Tibial nerve (tissue), 4 donors: Measurements from ENCODE around the gene NCOA7. TPM values are rescaled to one million over a fixed set of nuclear protein-coding genes. Genes with fewer than 3 reads are reported as not detected.

Source experiments
- DNase-seq, 2 donors: peaks; one replicate each; pipeline ENCODE4 v3.0.0-alpha.2; 2019; ENCODE audit warnings: low spot score in 2 of 2
- H3K27ac ChIP-seq, 4 donors: fragments of 200-600 bp; sonication (generic) in 3 of 4; one replicate each; pipeline ENCODE4 v1.5.1; 2017 to 2019; ENCODE audit warnings: mild to moderate bottlenecking in 1 of 4
- H3K27me3 ChIP-seq, 2 donors: fragments of 200-600 bp; sonication (generic) in 1 of 2; one replicate each; pipeline versions ENCODE4 v1.5.1 to v1.6.0; 2017 to 2019
- H3K36me3 ChIP-seq, 3 donors: fragments of 200-600 bp; sonication (generic); one replicate each; pipeline ENCODE4 v1.5.1; 2018 to 2019
- H3K4me1 ChIP-seq, 4 donors: fragments of 200-600 bp; sonication (generic) in 3 of 4; one replicate each; pipeline ENCODE4 v1.5.1; 2017 to 2019
- H3K4me3 ChIP-seq, 4 donors: fragments of 200-600 bp; sonication (generic) in 3 of 4; one replicate each; pipeline ENCODE4 v1.5.1; 2017 to 2019; ENCODE audit warnings: mild to moderate bottlenecking in 1 of 4, moderate library complexity in 1 of 4
- H3K9me3 ChIP-seq, 4 donors: fragments of 200-600 bp; sonication (generic) in 3 of 4; one replicate each; pipeline ENCODE4 v1.5.1; 2017 to 2019
- EP300 ChIP-seq, 2 donors: sonication (generic); formaldehyde crosslinking; IDR thresholded peaks; one replicate each; pipeline ENCODE4 v1.6.1; 2017; ENCODE audit warnings: antibody characterized with exemption in 2 of 2, mild to moderate bottlenecking in 1 of 2
- POLR2A ChIP-seq, 2 donors: fragments of 450-650 bp; IDR thresholded peaks; one replicate each; pipeline ENCODE4 v1.6.1; 2017; ENCODE audit warnings: antibody characterized with exemption in 2 of 2, mild to moderate bottlenecking in 2 of 2, moderate library complexity in 2 of 2
- WGBS, 2 donors: methylation state at CpG; one replicate each; pipeline ENCODE4 v1.1.5; 2018; 5-methylcytosine and 5-hydroxymethylcytosine counted together
- total RNA-seq, 4 donors: library from RNA; depleted of rRNA; stranded (reverse); fragments of >200 nt; gene quantifications; one replicate each; pipeline ENCODE4 v1.1.0, GENCODE V29; 2016
- TF ChIP-seq, protein P1 (sequence below), 5 experiments: fragments of 200-600 bp in 3 of 5; fragments of 450-650 bp in 2 of 5; sonication (generic) in 3 of 5; IDR thresholded peaks; one replicate each; pipeline ENCODE4 v1.5.1; 2016 to 2019; ENCODE audit warnings: antibody characterized with exemption in 5 of 5, mild to moderate bottlenecking in 3 of 5, moderate library complexity in 2 of 5

NCOA7 gene
- total RNA-seq, 4 donors from 2014 or later = 38.7 to 86.7 (median 59.7) TPM

DNA sequence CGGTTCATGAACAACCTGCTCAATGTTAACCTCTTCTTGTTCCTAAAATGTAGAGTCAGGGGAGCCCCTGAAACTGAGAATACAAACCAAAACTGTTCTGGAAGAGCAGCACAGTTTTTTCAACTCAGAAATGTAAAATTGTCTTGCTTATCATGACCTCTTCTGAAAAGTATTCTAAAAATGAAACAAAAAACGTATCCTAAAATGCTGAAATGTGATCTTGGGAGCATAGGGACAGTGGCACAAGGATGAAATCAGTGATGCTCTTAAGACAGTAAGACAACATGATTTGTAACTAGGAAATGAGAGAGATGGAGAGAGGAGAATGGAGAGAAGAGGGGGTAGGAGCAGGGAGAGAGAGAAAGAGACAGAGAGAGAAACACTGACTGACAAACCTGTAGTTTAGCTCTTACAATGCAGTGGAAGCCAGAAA, 27.5 kb downstream of the NCOA7 start:
- no peak overlapping the region for H3K4me3 ChIP-seq
- H3K9me3 ChIP-seq = no peaks in the 10 kb centered on the region
- H3K27ac ChIP-seq = peak overlapping the region; percentile 12 to 78 (median 64)

DNA sequence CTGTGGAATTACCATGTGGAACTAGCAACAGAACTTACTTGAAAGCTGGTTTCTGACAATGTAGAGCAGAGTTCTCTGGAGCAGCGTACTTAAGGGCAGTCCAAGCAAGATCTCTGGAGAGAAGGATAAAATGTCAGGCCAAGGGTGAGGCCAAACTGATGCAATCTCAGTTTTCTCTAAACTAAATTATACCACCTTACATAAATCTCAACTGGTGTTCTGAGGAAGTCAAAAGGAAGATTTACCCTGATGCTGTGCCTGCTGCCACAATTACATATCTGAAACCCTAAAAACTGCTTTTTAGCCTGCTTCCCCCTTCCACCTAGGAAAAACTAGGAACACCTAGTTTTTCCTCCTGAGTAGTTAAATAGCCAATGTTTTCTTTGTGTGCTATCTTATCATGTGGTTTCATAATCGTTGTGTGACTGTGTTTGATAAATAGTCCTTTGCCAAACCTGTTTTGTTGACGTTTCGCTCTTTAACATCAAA, 28.1 kb downstream of the NCOA7 start:
- WGBS, 2 donors = 55 to 59% methylated on average over 4 of the region's 4 CpGs
- H3K27ac ChIP-seq = peak overlapping the region; percentile 12 to 78 (median 64)
- peaks cover 0 to 73% (median 30%) of the 10 kb centered on the region in 4 donors for H3K4me1 ChIP-seq
- peaks cover 0 to 10% (median 0%) of the 10 kb centered on the region in 3 donors for H3K36me3 ChIP-seq
- TF ChIP-seq EP300 (IDR thresholded peaks at IDR 0.05) (peak in 1 of 2 donors; percentile 59), POLR2A (IDR thresholded peaks at IDR 0.05) (no peak)
- TF ChIP-seq, protein P1, sequence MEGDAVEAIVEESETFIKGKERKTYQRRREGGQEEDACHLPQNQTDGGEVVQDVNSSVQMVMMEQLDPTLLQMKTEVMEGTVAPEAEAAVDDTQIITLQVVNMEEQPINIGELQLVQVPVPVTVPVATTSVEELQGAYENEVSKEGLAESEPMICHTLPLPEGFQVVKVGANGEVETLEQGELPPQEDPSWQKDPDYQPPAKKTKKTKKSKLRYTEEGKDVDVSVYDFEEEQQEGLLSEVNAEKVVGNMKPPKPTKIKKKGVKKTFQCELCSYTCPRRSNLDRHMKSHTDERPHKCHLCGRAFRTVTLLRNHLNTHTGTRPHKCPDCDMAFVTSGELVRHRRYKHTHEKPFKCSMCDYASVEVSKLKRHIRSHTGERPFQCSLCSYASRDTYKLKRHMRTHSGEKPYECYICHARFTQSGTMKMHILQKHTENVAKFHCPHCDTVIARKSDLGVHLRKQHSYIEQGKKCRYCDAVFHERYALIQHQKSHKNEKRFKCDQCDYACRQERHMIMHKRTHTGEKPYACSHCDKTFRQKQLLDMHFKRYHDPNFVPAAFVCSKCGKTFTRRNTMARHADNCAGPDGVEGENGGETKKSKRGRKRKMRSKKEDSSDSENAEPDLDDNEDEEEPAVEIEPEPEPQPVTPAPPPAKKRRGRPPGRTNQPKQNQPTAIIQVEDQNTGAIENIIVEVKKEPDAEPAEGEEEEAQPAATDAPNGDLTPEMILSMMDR (IDR thresholded peaks at IDR 0.05) = no peak
- no peak for DNase-seq
- no peak overlapping the region for H3K4me3 ChIP-seq
- no peaks in the 10 kb centered on the region for H3K9me3 ChIP-seq
- no peaks in the 10 kb centered on the region for H3K27me3 ChIP-seq

More for the DNA sequence above, 27.5 kb downstream of the NCOA7 start:
- 37 to 49% methylated on average over 2 of the region's 2 CpGs for WGBS, 2 donors
- Histone ChIP-seq H3K4me1 (peaks cover 0 to 76% (median 30%) of the 10 kb centered on the region in 4 donors), H3K36me3 (peaks cover 0 to 10% (median 0%) of the 10 kb centered on the region in 3 donors), H3K27me3 (no peaks in the 10 kb centered on the region)
- TF ChIP-seq, protein P1 (IDR thresholded peaks at IDR 0.05) = no peak
- TF ChIP-seq POLR2A (IDR thresholded peaks at IDR 0.05) = no peak
- TF ChIP-seq EP300 (IDR thresholded peaks at IDR 0.05) = no peak
- DNase-seq = no peak

DNA sequence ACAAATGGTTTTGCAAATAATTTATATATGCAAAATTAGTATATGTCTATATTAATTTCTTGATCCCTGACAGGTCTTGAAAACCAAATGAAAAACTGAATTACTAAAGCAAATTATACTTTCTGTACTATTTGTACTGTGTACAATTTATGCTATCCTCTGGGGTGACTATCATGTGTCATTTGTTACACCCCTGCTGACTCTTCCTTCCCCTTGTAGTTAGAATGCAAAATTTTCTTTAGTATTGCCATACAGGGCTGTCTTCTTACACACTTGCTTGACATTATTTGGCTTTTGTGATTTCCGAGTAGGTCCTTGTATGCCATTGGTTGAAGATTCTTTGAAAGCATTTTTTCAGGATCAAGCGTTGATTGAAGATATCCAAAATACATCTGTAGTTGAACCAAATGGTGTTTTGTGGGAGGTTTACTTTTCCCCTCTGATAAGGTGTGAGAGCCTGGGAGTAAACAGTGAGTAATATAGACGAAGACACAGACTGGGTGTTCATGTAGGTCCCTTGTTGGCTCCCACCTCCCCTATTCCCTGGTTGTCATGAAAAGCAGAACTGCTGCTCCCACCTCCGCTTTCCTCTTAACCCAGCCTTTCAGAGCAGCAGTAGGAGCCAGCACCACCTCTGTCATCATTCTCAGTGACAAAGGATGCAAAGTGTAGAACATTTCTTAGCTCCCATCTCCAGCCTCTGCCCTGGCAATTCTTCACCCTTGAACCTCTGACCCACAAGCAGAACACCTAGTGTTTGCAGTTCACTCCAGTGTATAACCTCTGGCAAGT, 29.0 kb downstream of the NCOA7 start:
- H3K4me1 ChIP-seq = peaks cover 0 to 65% (median 24%) of the 10 kb centered on the region in 4 donors
- no peak for DNase-seq
- H3K27me3 ChIP-seq = no peaks in the 10 kb centered on the region
- no peak overlapping the region for H3K4me3 ChIP-seq
- H3K27ac ChIP-seq = no peak overlapping the region
- peaks cover 0 to 10% (median 0%) of the 10 kb centered on the region in 3 donors for H3K36me3 ChIP-seq
- 90 to 95% methylated on average over 4 of the region's 4 CpGs for WGBS, 2 donors
- no peaks in the 10 kb centered on the region for H3K9me3 ChIP-seq
- no peak for TF ChIP-seq EP300 (IDR thresholded peaks at IDR 0.05)
- TF ChIP-seq, protein P1 (IDR thresholded peaks at IDR 0.05) = no peak
- TF ChIP-seq POLR2A (IDR thresholded peaks at IDR 0.05) = no peak

DNA sequence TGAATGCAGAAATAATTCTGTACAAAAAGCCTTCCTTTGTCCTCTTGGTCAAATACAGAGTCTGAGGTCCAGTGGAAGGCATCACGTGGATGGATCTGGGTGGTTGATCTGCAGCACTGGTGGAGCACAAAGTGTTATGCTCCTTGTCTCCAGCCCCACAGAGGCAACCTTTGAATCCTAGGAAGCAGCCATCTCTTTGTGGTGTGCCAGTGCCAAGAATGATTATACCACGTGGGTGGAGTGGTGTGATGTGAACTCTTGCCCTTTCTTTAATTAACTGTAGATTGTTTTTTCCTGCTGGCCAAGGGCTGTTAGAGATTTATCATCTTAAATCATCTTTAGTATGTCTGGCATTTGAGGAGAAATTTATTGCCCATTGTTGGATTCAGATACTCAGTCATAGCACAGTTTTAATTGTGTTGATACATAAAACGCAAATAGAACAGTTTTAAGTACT, 31.1 kb downstream of the NCOA7 start:
- H3K9me3 ChIP-seq = no peaks in the 10 kb centered on the region
- 29 to 32% methylated on average over 3 of the region's 3 CpGs for WGBS, 2 donors
- DNase-seq = no peak
- H3K36me3 ChIP-seq = peaks cover 0 to 10% (median 0%) of the 10 kb centered on the region in 3 donors
- H3K4me3 ChIP-seq = no peak overlapping the region
- peaks cover 0 to 53% (median 15%) of the 10 kb centered on the region in 4 donors for H3K4me1 ChIP-seq
- H3K27ac ChIP-seq = no peak overlapping the region
- no peaks in the 10 kb centered on the region for H3K27me3 ChIP-seq
- peak in 1 of 2 donors; percentile 42 for TF ChIP-seq EP300 (IDR thresholded peaks at IDR 0.05)
- TF ChIP-seq, protein P1 (IDR thresholded peaks at IDR 0.05) = no peak

DNA sequence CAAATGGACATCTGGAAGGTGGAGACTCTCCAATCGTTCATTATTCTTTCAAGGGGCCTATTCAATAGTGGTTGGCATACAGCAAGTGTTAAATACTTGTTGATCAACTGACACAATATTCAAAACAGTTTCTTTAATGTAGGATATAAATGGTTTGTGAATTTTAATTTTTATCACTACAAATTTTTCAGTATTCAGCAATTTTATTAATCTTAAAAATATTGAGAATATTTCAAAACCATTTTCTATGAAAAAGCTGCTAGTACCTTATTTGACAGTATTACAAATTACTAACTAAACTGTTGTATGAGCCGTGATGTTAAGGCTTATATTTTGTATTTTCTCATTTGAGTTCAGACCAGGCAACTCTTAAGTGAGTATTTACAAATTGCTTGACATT, 32.4 kb downstream of the NCOA7 start:
- Histone ChIP-seq H3K4me1 (peaks cover 0 to 50% (median 10%) of the 10 kb centered on the region in 4 donors), H3K9me3 (no peaks in the 10 kb centered on the region), H3K27me3 (no peaks in the 10 kb centered on the region), H3K4me3 (no peak overlapping the region), H3K27ac (peak overlapping the region in 1 of 4 donors; percentile 11), H3K36me3 (peaks cover 0 to 10% (median 0%) of the 10 kb centered on the region in 3 donors)
- WGBS, 2 donors = 80 to 86% methylated on average over 2 of the region's 2 CpGs
- TF ChIP-seq EP300 (IDR thresholded peaks at IDR 0.05) (no peak), POLR2A (IDR thresholded peaks at IDR 0.05) (no peak)
- TF ChIP-seq, protein P1 (IDR thresholded peaks at IDR 0.05) = no peak
- DNase-seq = no peak
